GM23338 (cell line): ENCODE results near the gene TBC1D30.

ENCODE experiments used
- EZH2 ChIP-seq: fragments of 200-600 bp; sonication (generic); IDR thresholded peaks from one replicate; pipeline ENCODE4 v1.8.0; 2017; ENCODE audit warnings: antibody characterized with exemption, mild to moderate bottlenecking, low read depth; ENCODE audit not compliant: unreplicated experiment
- EZH2phosphoT487 ChIP-seq: fragments of 200-600 bp; sonication (generic); IDR thresholded peaks from one replicate; pipeline ENCODE4 v1.8.1; 2018; ENCODE audit warnings: antibody characterized with exemption; ENCODE audit not compliant: unreplicated experiment
- POLR2AphosphoS5 ChIP-seq: IDR thresholded peaks from 2 replicates; pipeline ENCODE4 v1.6.1; 2016; ENCODE audit warnings: antibody characterized with exemption, low read depth
- TF ChIP-seq, protein P1 (sequence below), 2 experiments: fragments of 200-600 bp in 1 of 2; sonication (generic) in 1 of 2; conservative IDR thresholded peaks; 2 replicates each; pipeline versions ENCODE4 v1.5.1 to v1.6.1; 2016 to 2017; ENCODE audit warnings: antibody characterized with exemption in 2 of 2, low read depth in 2 of 2, mild to moderate bottlenecking in 2 of 2, moderate library complexity in 1 of 2
- TF ChIP-seq, protein P2 (sequence below): IDR thresholded peaks from one replicate; pipeline ENCODE4 v1.6.1; 2018; ENCODE audit warnings: antibody characterized with exemption; ENCODE audit not compliant: unreplicated experiment

DNA sequence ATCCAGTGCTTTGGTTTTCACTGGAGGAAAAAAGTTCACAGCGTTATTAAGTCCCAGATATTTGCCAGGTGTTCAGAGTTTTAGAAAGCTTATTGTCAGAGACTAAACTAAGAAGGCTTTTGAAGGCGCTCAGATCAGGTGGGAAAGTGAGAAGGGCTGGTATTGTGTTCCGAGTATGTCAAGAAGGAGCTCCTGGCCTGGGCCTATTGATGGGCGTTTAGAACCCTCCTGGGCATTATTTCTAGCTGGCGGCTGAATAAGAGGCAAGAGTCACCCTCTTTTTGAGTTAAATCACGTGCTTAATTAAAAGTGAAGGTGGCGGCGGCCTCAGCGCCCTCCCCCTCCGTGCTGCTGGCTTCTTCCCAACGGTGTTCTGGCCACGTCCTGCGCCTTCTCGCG lies 44.3 kb upstream of the TBC1D30 start:
- TF ChIP-seq EZH2phosphoT487 = no peak
- TF ChIP-seq, protein P1, sequence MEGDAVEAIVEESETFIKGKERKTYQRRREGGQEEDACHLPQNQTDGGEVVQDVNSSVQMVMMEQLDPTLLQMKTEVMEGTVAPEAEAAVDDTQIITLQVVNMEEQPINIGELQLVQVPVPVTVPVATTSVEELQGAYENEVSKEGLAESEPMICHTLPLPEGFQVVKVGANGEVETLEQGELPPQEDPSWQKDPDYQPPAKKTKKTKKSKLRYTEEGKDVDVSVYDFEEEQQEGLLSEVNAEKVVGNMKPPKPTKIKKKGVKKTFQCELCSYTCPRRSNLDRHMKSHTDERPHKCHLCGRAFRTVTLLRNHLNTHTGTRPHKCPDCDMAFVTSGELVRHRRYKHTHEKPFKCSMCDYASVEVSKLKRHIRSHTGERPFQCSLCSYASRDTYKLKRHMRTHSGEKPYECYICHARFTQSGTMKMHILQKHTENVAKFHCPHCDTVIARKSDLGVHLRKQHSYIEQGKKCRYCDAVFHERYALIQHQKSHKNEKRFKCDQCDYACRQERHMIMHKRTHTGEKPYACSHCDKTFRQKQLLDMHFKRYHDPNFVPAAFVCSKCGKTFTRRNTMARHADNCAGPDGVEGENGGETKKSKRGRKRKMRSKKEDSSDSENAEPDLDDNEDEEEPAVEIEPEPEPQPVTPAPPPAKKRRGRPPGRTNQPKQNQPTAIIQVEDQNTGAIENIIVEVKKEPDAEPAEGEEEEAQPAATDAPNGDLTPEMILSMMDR (conservative IDR thresholded peaks at IDR 0.05; ENCODE audit: low read depth in 2 of 2) = no peak
- no peak for TF ChIP-seq POLR2AphosphoS5
- no peak for TF ChIP-seq EZH2
- TF ChIP-seq, protein P2, sequence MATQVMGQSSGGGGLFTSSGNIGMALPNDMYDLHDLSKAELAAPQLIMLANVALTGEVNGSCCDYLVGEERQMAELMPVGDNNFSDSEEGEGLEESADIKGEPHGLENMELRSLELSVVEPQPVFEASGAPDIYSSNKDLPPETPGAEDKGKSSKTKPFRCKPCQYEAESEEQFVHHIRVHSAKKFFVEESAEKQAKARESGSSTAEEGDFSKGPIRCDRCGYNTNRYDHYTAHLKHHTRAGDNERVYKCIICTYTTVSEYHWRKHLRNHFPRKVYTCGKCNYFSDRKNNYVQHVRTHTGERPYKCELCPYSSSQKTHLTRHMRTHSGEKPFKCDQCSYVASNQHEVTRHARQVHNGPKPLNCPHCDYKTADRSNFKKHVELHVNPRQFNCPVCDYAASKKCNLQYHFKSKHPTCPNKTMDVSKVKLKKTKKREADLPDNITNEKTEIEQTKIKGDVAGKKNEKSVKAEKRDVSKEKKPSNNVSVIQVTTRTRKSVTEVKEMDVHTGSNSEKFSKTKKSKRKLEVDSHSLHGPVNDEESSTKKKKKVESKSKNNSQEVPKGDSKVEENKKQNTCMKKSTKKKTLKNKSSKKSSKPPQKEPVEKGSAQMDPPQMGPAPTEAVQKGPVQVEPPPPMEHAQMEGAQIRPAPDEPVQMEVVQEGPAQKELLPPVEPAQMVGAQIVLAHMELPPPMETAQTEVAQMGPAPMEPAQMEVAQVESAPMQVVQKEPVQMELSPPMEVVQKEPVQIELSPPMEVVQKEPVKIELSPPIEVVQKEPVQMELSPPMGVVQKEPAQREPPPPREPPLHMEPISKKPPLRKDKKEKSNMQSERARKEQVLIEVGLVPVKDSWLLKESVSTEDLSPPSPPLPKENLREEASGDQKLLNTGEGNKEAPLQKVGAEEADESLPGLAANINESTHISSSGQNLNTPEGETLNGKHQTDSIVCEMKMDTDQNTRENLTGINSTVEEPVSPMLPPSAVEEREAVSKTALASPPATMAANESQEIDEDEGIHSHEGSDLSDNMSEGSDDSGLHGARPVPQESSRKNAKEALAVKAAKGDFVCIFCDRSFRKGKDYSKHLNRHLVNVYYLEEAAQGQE = no peak
